Prostate gland (tissue), 2 donors: ENCODE results near the gene SLC25A43.

ENCODE experiments used
- POLR2A ChIP-seq: fragments of 450-650 bp; IDR thresholded peaks from one replicate; pipeline ENCODE4 v1.6.1; 2016; ENCODE audit warnings: antibody characterized with exemption, mild to moderate bottlenecking
- POLR2AphosphoS5 ChIP-seq: sonication (generic); formaldehyde crosslinking; IDR thresholded peaks from one replicate; pipeline ENCODE4 v1.6.1; 2017; ENCODE audit warnings: antibody characterized with exemption
- TF ChIP-seq, protein P1 (sequence below), 4 experiments: fragments of 200-600 bp in 2 of 4; fragments of 450-650 bp in 2 of 4; sonication (generic) in 2 of 4; IDR thresholded peaks; 1 replicate in 3 of 4; 2 replicates in 1 of 4; pipeline ENCODE4 v1.5.1; 2016 to 2019; ENCODE audit warnings: antibody characterized with exemption in 4 of 4, mild to moderate bottlenecking in 2 of 4, moderate library complexity in 2 of 4

DNA sequence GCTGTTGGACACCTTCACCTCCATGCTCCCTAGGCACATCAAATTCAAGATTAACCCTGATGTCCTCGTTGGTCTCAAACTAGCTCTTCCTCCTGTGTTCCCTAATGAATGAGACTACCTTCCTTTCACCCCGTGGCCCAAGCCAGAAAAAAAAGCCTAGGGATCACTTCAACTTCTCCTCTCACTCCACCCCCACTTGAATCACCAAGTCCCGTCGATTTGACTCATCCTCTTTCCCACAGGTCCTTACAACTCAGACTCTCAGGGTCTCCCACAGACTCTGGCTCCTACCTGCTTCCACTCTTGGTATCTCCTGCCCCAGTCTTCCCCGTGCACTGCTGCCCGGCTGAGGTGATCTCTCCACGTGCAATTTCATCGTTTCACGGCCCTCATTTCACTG is 8.5 kb downstream of the SLC25A43 start:
- no peak for TF ChIP-seq POLR2A
- no peak for TF ChIP-seq POLR2AphosphoS5
- TF ChIP-seq, protein P1, sequence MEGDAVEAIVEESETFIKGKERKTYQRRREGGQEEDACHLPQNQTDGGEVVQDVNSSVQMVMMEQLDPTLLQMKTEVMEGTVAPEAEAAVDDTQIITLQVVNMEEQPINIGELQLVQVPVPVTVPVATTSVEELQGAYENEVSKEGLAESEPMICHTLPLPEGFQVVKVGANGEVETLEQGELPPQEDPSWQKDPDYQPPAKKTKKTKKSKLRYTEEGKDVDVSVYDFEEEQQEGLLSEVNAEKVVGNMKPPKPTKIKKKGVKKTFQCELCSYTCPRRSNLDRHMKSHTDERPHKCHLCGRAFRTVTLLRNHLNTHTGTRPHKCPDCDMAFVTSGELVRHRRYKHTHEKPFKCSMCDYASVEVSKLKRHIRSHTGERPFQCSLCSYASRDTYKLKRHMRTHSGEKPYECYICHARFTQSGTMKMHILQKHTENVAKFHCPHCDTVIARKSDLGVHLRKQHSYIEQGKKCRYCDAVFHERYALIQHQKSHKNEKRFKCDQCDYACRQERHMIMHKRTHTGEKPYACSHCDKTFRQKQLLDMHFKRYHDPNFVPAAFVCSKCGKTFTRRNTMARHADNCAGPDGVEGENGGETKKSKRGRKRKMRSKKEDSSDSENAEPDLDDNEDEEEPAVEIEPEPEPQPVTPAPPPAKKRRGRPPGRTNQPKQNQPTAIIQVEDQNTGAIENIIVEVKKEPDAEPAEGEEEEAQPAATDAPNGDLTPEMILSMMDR (IDR thresholded peaks at IDR 0.05) = no peak
